Neural cell (in vitro differentiated cells): ENCODE results near the gene GRAMD1B. TPM values are rescaled to one million over a fixed set of nuclear protein-coding genes. Genes with fewer than 3 reads are reported as not detected.

Experiments
- H2AFZ ChIP-seq: fragments of 200-600, 300-800 bp; sonication (generic), shearing (Covaris generic); 2 replicates; pipeline ENCODE4 v1.6.0; 2014; ENCODE audit warnings: low read depth, mild to moderate bottlenecking, antibody characterized with exemption, low read length, moderate library complexity
- H3F3A ChIP-seq: fragments of 200-600 bp; shearing (Covaris generic); 2 replicates; pipeline ENCODE4 v1.6.1; 2016; ENCODE audit warnings: mild to moderate bottlenecking, moderate library complexity, mixed read lengths, antibody characterized with exemption, low read length; ENCODE audit not compliant: insufficient read depth, poor library complexity, severe bottlenecking
- H3K27ac ChIP-seq: fragments of 200-600, 300-800 bp; sonication (generic), shearing (Covaris generic); 2 replicates; pipeline ENCODE4 v1.5.1; 2014; ENCODE audit warnings: mild to moderate bottlenecking, low read length, moderate library complexity
- H3K27me3 ChIP-seq: fragments of 300-800, 200-600 bp; sonication (generic), shearing (Covaris generic); 2 replicates; pipeline ENCODE4 v1.6.0; 2014; ENCODE audit warnings: mild to moderate bottlenecking, low read depth, low read length, moderate library complexity; ENCODE audit not compliant: insufficient read depth
- H3K36me3 ChIP-seq: fragments of 300-800, 200-600 bp; sonication (generic), shearing (Covaris generic); 2 replicates; pipeline ENCODE4 v1.5.1; 2014; ENCODE audit warnings: mild to moderate bottlenecking, antibody characterized with exemption, low read length, moderate library complexity; ENCODE audit not compliant: insufficient read depth
- H3K4me2 ChIP-seq: fragments of 300-800, 200-600 bp; sonication (generic), shearing (Covaris generic); 2 replicates; pipeline ENCODE4 v1.6.0; 2014; ENCODE audit warnings: mild to moderate bottlenecking, low read length
- H3K4me3 ChIP-seq: fragments of 300-800, 200-600 bp; sonication (generic), shearing (Covaris generic); 2 replicates; pipeline ENCODE4 v1.5.1; 2014; ENCODE audit warnings: mild to moderate bottlenecking, low read length, moderate library complexity
- H3K79me2 ChIP-seq: fragments of 200-600 bp; shearing (Covaris generic); replicated peaks from 2 replicates; pipeline ENCODE4 v1.6.0; 2014; ENCODE audit warnings: mild to moderate bottlenecking, low read length, moderate library complexity; ENCODE audit not compliant: insufficient read depth
- H3K9ac ChIP-seq: fragments of 300-800, 200-600 bp; sonication (generic), shearing (Covaris generic); 2 replicates; pipeline ENCODE4 v1.6.1; 2016; ENCODE audit warnings: mild to moderate bottlenecking, low read length, mixed read lengths
- H3K9me2 ChIP-seq: fragments of 200-600 bp; shearing (Covaris generic); 2 replicates; pipeline ENCODE4 v1.6.1; 2016; ENCODE audit warnings: mild to moderate bottlenecking, low read length, mixed read lengths; ENCODE audit not compliant: insufficient read depth
- H3K9me3 ChIP-seq: fragments of 200-600, 300-800 bp; sonication (generic), shearing (Covaris generic); 2 replicates; pipeline ENCODE4 v1.6.1; 2016; ENCODE audit warnings: mild to moderate bottlenecking, mixed run types, low read length, moderate library complexity, mixed read lengths
- H4K20me1 ChIP-seq: fragments of 200-600 bp; shearing (Covaris generic); 2 replicates; pipeline ENCODE4 v1.6.1; 2016; ENCODE audit warnings: mild to moderate bottlenecking, mixed run types; ENCODE audit not compliant: insufficient read depth
- CTCF ChIP-seq: fragments of 450-650 bp; IDR thresholded peaks from 2 replicates; pipeline ENCODE4 v1.5.1; 2014; ENCODE audit warnings: antibody characterized with exemption, mild to moderate bottlenecking, moderate library complexity; ENCODE audit not compliant: poor library complexity, severe bottlenecking
- EP300 ChIP-seq: fragments of 450-650 bp; conservative IDR thresholded peaks from 2 replicates; pipeline ENCODE4 v1.6.1; 2014; ENCODE audit warnings: antibody characterized with exemption, mild to moderate bottlenecking, moderate library complexity; ENCODE audit not compliant: poor library complexity, severe bottlenecking
- EZH2 ChIP-seq: fragments of 200-600, 300-800 bp; shearing (Covaris generic), sonication (generic); IDR thresholded peaks from 2 replicates; pipeline ENCODE4 v1.6.1; 2014; ENCODE audit warnings: antibody characterized with exemption, low read length, borderline replicate concordance, mild to moderate bottlenecking; ENCODE audit not compliant: insufficient read depth, poor library complexity, severe bottlenecking
- MXI1 ChIP-seq: fragments of 450-650 bp; conservative IDR thresholded peaks from 2 replicates; pipeline ENCODE4 v1.6.1; 2014; ENCODE audit warnings: antibody characterized with exemption, mild to moderate bottlenecking; ENCODE audit not compliant: poor library complexity, severe bottlenecking
- POLR2AphosphoS5 ChIP-seq: IDR thresholded peaks from 2 replicates; pipeline ENCODE4 v1.6.1; 2012
- RAD21 ChIP-seq: fragments of 450-650 bp; conservative IDR thresholded peaks from 2 replicates; pipeline ENCODE4 v1.6.1; 2014; ENCODE audit warnings: antibody characterized with exemption, mild to moderate bottlenecking, moderate library complexity
- REST ChIP-seq: IDR thresholded peaks from 2 replicates; pipeline ENCODE4 v1.6.1; 2012; ENCODE audit warnings: borderline replicate concordance
- SMC3 ChIP-seq: fragments of 450-650 bp; conservative IDR thresholded peaks from 2 replicates; pipeline ENCODE4 v1.6.1; 2014; ENCODE audit warnings: antibody characterized with exemption, mild to moderate bottlenecking, moderate library complexity; ENCODE audit not compliant: poor library complexity
- TAF1 ChIP-seq: IDR thresholded peaks from 2 replicates; pipeline ENCODE4 v1.6.1; 2012; ENCODE audit warnings: low read depth
- polyA plus RNA-seq: library from polyadenylated mRNA; depleted of rRNA; stranded (reverse); fragments of >200 nt; gene quantifications from 2 replicates; pipeline ENCODE4 v1.2.3, GENCODE V29; 2014

GRAMD1B gene
- polyA plus RNA-seq, 1 donor from 2014 or later, result 1.5 TPM

- Histone ChIP-seq H3K27me3 (no peaks in the 10 kb centered on the region), H3K9me3 (no peaks in the 10 kb centered on the region), H4K20me1 (no peaks in the 10 kb centered on the region), H3K4me3 (no peak overlapping the region), H3K4me2 (no peak overlapping the region), H3F3A (no peaks in the 10 kb centered on the region), H3K27ac (no peak overlapping the region), H3K79me2 (peaks cover 11% of the 10 kb centered on the region), H2AFZ (no peak overlapping the region), H3K9me2 (no peaks in the 10 kb centered on the region), H3K9ac (no peak overlapping the region), H3K36me3 (peaks cover 20% of the 10 kb centered on the region)
- TF ChIP-seq POLR2AphosphoS5, result no peak
- no peak for TF ChIP-seq CTCF
- TF ChIP-seq REST, result no peak
- no peak for TF ChIP-seq MXI1
- no peak for TF ChIP-seq EZH2
- no peak for TF ChIP-seq TAF1
- TF ChIP-seq EP300, result no peak
- TF ChIP-seq SMC3, result no peak
- no peak for TF ChIP-seq RAD21
Measured at GRCh38 chr11:123642435-123642834, 212.4 kb downstream of the GRAMD1B start.

GRCh38 chr11:123645286-123645975, 215.4 kb downstream of the GRAMD1B start:
- Histone ChIP-seq H3K9ac (no peak overlapping the region), H2AFZ (no peak overlapping the region), H3K9me2 (no peaks in the 10 kb centered on the region), H3K4me3 (no peak overlapping the region), H3K4me2 (no peak overlapping the region), H3K27ac (no peak overlapping the region), H3K79me2 (peaks cover 19% of the 10 kb centered on the region), H3K36me3 (peaks cover 7% of the 10 kb centered on the region), H3K27me3 (no peaks in the 10 kb centered on the region), H3F3A (no peaks in the 10 kb centered on the region), H4K20me1 (no peaks in the 10 kb centered on the region), H3K9me3 (no peaks in the 10 kb centered on the region)
- no peak for TF ChIP-seq CTCF
- TF ChIP-seq TAF1, result no peak
